Right atrium auricular region (tissue), 2 donors: ENCODE measurements around the gene RPL12. TPM values are rescaled to one million over a fixed set of nuclear protein-coding genes. Genes with fewer than 3 reads are reported as not detected.
A peak's percentile ranks its signal among the peaks of the same experiment; 100 is the strongest.

ENCODE experiments used
- DNase-seq: peaks from one replicate; pipeline ENCODE4 v3.0.0-alpha.2; 2019; ENCODE audit warnings: low spot score
- H3K27ac ChIP-seq, 2 donors: fragments of 200-600 bp; sonication (generic); 1 replicate in 1 of 2; 2 replicates in 1 of 2; pipeline ENCODE4 v1.5.1; 2016 to 2019
- H3K27me3 ChIP-seq, 2 donors: fragments of 200-600 bp; sonication (generic); one replicate each; pipeline versions ENCODE4 v1.5.1 to v1.6.0; 2017 to 2019
- H3K36me3 ChIP-seq: fragments of 200-600 bp; sonication (generic); one replicate; pipeline ENCODE4 v1.5.1; 2016
- H3K4me1 ChIP-seq, 2 donors: fragments of 200-600 bp; sonication (generic); one replicate each; pipeline versions ENCODE4 v1.5.1 to v1.6.0; 2017 to 2019
- H3K4me3 ChIP-seq, 2 donors: fragments of 200-600 bp; sonication (generic); 1 replicate in 1 of 2; 2 replicates in 1 of 2; pipeline ENCODE4 v1.5.1; 2017 to 2019; ENCODE audit warnings: mild to moderate bottlenecking in 1 of 2, moderate library complexity in 1 of 2
- H3K9me3 ChIP-seq, 2 donors: fragments of 200-600 bp; sonication (generic); one replicate each; pipeline ENCODE4 v1.5.1; 2019
- total RNA-seq, 2 donors: library from RNA; depleted of rRNA; stranded (reverse); fragments of >200 nt; gene quantifications; one replicate each; pipeline ENCODE4 v1.1.0, GENCODE V29; 2016
- TF ChIP-seq, protein P1 (sequence below), 2 donors: fragments of 200-600 bp; sonication (generic); IDR thresholded peaks; one replicate each; pipeline ENCODE4 v1.5.1; 2019; ENCODE audit warnings: antibody characterized with exemption in 2 of 2

The RPL12 gene
- total RNA-seq, 2 donors from 2014 or later = 623 to 1,266 TPM

DNA sequence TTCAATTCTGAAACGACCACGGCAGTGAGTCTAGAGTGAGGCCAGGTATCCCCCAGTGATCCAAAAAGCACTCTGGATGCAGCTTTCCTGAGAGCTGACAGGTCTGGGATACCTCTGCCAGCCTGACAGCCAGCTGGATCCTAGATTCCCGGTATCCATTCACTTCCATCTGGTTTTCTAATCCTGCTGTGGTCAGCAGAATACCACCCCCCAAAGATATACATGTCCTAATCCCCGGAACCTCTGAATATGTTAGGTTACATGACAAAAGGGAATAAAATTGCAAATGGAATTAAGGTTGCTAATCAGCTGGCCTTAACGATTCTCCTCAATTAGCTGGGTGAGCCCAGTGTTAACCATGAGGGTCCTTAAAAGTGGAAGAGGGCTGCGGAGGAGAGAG lies 28.4 kb downstream of the RPL12 start:
- H3K4me3 ChIP-seq = peak overlapping the region; percentile 73 to 89
- H3K27me3 ChIP-seq = no peaks in the 10 kb centered on the region
- TF ChIP-seq, protein P1, sequence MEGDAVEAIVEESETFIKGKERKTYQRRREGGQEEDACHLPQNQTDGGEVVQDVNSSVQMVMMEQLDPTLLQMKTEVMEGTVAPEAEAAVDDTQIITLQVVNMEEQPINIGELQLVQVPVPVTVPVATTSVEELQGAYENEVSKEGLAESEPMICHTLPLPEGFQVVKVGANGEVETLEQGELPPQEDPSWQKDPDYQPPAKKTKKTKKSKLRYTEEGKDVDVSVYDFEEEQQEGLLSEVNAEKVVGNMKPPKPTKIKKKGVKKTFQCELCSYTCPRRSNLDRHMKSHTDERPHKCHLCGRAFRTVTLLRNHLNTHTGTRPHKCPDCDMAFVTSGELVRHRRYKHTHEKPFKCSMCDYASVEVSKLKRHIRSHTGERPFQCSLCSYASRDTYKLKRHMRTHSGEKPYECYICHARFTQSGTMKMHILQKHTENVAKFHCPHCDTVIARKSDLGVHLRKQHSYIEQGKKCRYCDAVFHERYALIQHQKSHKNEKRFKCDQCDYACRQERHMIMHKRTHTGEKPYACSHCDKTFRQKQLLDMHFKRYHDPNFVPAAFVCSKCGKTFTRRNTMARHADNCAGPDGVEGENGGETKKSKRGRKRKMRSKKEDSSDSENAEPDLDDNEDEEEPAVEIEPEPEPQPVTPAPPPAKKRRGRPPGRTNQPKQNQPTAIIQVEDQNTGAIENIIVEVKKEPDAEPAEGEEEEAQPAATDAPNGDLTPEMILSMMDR (IDR thresholded peaks at IDR 0.05) = no peak
- peaks cover 0 to 32% of the 10 kb centered on the region in 2 donors for H3K4me1 ChIP-seq
- no peak overlapping the region for H3K27ac ChIP-seq
- no peaks in the 10 kb centered on the region for H3K36me3 ChIP-seq
- H3K9me3 ChIP-seq = no peaks in the 10 kb centered on the region
- no peak for DNase-seq

GRCh38 chr9:127422133-127422782 lies 28.9 kb downstream of the RPL12 start:
- TF ChIP-seq, protein P1 (IDR thresholded peaks at IDR 0.05) = no peak
- H3K4me1 ChIP-seq = peaks cover 0 to 32% of the 10 kb centered on the region in 2 donors
- H3K27me3 ChIP-seq = no peaks in the 10 kb centered on the region
- H3K27ac ChIP-seq = no peak overlapping the region
- no peak for DNase-seq
- no peak overlapping the region for H3K4me3 ChIP-seq
- H3K9me3 ChIP-seq = no peaks in the 10 kb centered on the region
- H3K36me3 ChIP-seq = no peaks in the 10 kb centered on the region

- Histone ChIP-seq H3K27ac (no peak overlapping the region), H3K4me3 (no peak overlapping the region), H3K4me1 (peaks cover 0 to 31% of the 10 kb centered on the region in 2 donors), H3K36me3 (no peaks in the 10 kb centered on the region), H3K9me3 (no peaks in the 10 kb centered on the region), H3K27me3 (no peaks in the 10 kb centered on the region)
- no peak for DNase-seq
- TF ChIP-seq, protein P1 (IDR thresholded peaks at IDR 0.05) = no peak
Measured at GRCh38 chr9:127421057-127421456, 30.1 kb downstream of the RPL12 start.

DNA sequence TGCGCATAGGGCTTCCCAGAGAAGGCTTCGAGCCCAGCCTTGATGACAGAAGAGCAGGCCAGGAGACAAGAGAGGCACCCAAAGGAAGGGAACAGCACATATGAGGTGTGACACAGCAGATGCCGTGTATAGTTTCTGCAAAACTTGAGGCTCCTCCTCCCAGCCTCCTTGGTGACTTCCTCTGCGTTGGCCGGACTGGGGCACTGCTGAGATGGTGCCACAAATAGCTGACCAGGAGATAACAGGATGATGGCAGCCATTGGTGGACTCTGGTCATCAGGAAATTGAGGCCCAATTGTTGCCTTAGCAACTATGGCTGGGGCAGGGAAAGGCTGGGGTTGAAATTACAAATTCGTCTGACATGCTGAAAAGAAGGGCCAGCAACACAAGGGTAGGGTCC lies 31.9 kb downstream of the RPL12 start:
- DNase-seq = no peak
- peaks cover 0 to 17% of the 10 kb centered on the region in 2 donors for H3K4me1 ChIP-seq
- H3K9me3 ChIP-seq = no peaks in the 10 kb centered on the region
- H3K36me3 ChIP-seq = no peaks in the 10 kb centered on the region
- H3K4me3 ChIP-seq = no peak overlapping the region
- H3K27me3 ChIP-seq = no peaks in the 10 kb centered on the region
- TF ChIP-seq, protein P1 (IDR thresholded peaks at IDR 0.05) = no peak
- H3K27ac ChIP-seq = no peak overlapping the region

- H3K4me1 ChIP-seq = peaks cover 0 to 11% of the 10 kb centered on the region in 2 donors
- H3K4me3 ChIP-seq = no peak overlapping the region
- no peak overlapping the region for H3K27ac ChIP-seq
- no peaks in the 10 kb centered on the region for H3K27me3 ChIP-seq
- TF ChIP-seq, protein P1 (IDR thresholded peaks at IDR 0.05) = peak in 1 of 2 donors; percentile 32
- no peaks in the 10 kb centered on the region for H3K9me3 ChIP-seq
- DNase-seq = no peak
- H3K36me3 ChIP-seq = no peaks in the 10 kb centered on the region
Measured at GRCh38 chr9:127418037-127418471, 33.2 kb downstream of the RPL12 start.
